RWPE2 (cell line): ENCODE measurements around the gene FRG2.
"Not testable (repeated sequence)": the region's sequence is repeated elsewhere in the genome, so short reads cannot be mapped to it uniquely, and the experiment has no call there.

Experiments
- ATAC-seq: fragments of 200-7000 bp; cut with Tn5 transposase; 3 replicates; pipeline ENCODE4 v1.9.1; 2021; ENCODE audit warnings: low read depth
- DNase-seq: peaks from one replicate; pipeline ENCODE4 v3.0.0-alpha.2; 2020; ENCODE audit warnings: low spot score
- H3K27ac ChIP-seq: fragments of 450-650 bp; 2 replicates; pipeline ENCODE4 v1.5.1; 2017; ENCODE audit warnings: mild to moderate bottlenecking; ENCODE audit not compliant: poor library complexity, severe bottlenecking
- H3K27me3 ChIP-seq: fragments of 250-450 bp; sonication (Bioruptor Pico); 2 replicates; pipeline ENCODE4 v1.5.1; 2021; ENCODE audit warnings: mild to moderate bottlenecking, moderate library complexity; ENCODE audit not compliant: insufficient read depth, poor library complexity, severe bottlenecking
- H3K36me3 ChIP-seq: fragments of 250-450 bp; sonication (Bioruptor Pico); 2 replicates; pipeline ENCODE4 v1.5.1; 2020; ENCODE audit warnings: low read depth, mild to moderate bottlenecking, moderate library complexity
- H3K4me1 ChIP-seq: fragments of 250-450 bp; sonication (Bioruptor Pico); 2 replicates; pipeline ENCODE4 v1.5.1; 2021; ENCODE audit warnings: mild to moderate bottlenecking, moderate library complexity; ENCODE audit not compliant: insufficient read depth, poor library complexity, severe bottlenecking
- H3K4me3 ChIP-seq: fragments of 250-450 bp; sonication (Bioruptor Pico); 2 replicates; pipeline ENCODE4 v1.5.1; 2021; ENCODE audit warnings: mild to moderate bottlenecking, moderate library complexity; ENCODE audit not compliant: severe bottlenecking
- H3K9me3 ChIP-seq: fragments of 250-450 bp; sonication (Bioruptor Pico); 2 replicates; pipeline ENCODE4 v1.5.1; 2021; ENCODE audit warnings: mild to moderate bottlenecking, moderate library complexity; ENCODE audit not compliant: severe bottlenecking

Gene FRG2

DNA sequence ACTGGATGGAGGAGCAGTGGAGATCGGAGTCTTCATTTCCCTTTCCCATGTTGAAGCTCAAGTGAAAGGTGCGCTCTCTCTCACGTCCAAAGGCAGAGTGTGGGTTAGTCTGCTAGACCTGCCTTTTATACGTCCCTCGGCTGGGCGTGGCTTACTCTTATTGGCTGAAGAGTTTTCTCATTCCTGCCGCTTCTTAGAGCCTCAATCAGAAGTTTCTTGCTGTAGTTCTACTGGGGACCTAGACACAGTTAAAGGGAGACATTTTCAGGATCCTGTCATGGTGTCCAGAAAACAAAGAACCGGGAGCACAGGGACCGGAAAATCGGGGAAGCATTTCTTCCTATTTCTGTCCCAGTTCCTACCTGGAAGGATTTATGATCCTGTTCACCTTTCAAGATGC lies at the start of gene FRG2:
TSS of gene FRG2 (minus strand) at position 101 of the 400 bp plus-strand sequence. CDS start at position 49, 52 bp downstream.
- DNase-seq, H3K4me1 ChIP-seq, H3K27ac ChIP-seq, H3K4me3 ChIP-seq, H3K9me3 ChIP-seq, H3K36me3 ChIP-seq, H3K27me3 ChIP-seq, ATAC-seq: not testable (repeated sequence)

DNA sequence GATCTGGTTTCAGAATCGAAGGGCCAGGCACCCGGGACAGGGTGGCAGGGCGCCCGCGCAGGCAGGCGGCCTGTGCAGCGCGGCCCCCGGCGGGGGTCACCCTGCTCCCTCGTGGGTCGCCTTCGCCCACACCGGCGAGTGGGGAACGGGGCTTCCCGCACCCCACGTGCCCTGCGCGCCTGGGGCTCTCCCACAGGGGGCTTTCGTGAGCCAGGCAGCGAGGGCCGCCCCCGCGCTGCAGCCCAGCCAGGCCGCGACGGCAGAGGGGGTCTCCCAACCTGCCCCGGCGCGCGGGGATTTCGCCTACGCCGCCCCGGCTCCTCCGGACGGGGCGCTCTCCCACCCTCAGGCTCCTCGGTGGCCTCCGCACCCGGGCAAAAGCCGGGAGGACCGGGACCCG lies 41.3 kb upstream of the FRG2 start:
- H3K27me3 ChIP-seq, H3K9me3 ChIP-seq, H3K36me3 ChIP-seq, H3K27ac ChIP-seq, H3K4me1 ChIP-seq, ATAC-seq, H3K4me3 ChIP-seq: not testable (repeated sequence)
- peak; percentile 57 for DNase-seq

DNA sequence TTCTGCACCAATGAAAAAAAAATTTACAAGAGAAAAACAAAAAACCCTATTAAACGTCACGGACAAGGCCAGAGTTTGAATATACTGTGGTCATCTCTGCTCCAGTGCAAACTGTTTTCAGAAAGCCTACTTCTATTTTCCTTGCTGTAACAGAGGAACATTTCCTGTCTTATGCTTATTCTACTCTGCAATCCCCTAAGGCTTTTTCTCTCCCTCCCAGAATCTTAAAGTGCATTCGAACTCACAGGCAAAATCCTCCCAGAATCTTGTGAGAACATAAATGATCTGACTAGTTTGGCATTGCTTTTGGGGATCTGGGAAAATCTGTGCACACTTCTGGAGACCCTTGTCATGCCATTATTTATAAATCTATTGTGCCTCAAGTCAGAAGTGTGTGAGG lies 37.7 kb upstream of the FRG2 start:
- H3K36me3 ChIP-seq, DNase-seq, H3K27me3 ChIP-seq, H3K27ac ChIP-seq, H3K4me1 ChIP-seq, ATAC-seq, H3K9me3 ChIP-seq, H3K4me3 ChIP-seq: not testable (repeated sequence)

DNA sequence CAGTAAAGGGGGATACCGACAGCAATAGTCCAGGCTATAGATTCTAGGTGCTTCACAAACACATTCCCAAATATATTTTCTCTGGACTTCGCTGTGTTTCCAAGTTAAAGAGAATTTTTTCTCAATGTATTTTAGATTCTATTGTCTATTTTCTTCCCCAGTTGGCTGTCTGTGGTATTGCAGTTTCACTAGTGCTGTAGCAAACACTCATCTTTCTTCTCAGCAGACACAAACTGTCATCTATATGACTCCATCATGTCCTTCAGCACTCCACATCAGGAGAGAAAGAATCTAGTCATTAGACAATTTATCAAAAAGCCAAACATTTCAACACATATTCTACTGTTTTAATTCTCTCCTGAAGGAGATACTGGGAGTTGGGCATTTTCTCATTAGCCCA lies 37.3 kb upstream of the FRG2 start, which contains the start of gene DBET:
TSS of gene DBET (plus strand) at position 161 of the 400 bp plus-strand sequence.
- not testable (repeated sequence) for DNase-seq, H3K36me3 ChIP-seq, H3K27ac ChIP-seq, H3K4me1 ChIP-seq, H3K4me3 ChIP-seq, H3K9me3 ChIP-seq, H3K27me3 ChIP-seq
- ATAC-seq, result peak; percentile 35; the same call in 1 of the 3 replicates

DNA sequence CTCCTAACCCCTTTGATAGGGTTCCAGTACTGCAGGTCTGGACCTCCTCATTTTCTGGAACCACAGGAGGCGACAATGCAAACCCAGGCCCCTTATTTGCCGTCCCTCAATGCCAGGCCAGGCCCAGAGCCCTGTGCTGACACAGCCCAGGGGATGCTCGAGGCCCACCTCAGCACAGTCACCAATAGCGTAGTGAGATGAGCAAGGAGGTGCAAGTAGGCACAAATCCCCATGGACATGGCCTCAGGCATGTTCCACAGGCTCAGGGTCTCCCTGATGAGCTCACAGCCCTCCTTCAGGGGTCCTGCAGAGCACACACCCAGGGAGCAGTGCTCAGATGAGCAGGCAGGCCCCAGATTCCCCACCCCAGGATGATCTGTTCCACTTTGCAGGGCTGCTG lies 31.9 kb upstream of the FRG2 start:
- H3K27me3 ChIP-seq, H3K27ac ChIP-seq, H3K36me3 ChIP-seq, H3K4me3 ChIP-seq, DNase-seq, H3K4me1 ChIP-seq, H3K9me3 ChIP-seq, ATAC-seq: not testable (repeated sequence)

- not testable (repeated sequence) for H3K4me1 ChIP-seq, H3K36me3 ChIP-seq, H3K9me3 ChIP-seq, H3K27ac ChIP-seq, DNase-seq, H3K4me3 ChIP-seq, H3K27me3 ChIP-seq
- peak; percentile 64 for ATAC-seq
Measured at GRCh38 chr4:190049378-190050239, 22.6 kb upstream of the FRG2 start.

DNA sequence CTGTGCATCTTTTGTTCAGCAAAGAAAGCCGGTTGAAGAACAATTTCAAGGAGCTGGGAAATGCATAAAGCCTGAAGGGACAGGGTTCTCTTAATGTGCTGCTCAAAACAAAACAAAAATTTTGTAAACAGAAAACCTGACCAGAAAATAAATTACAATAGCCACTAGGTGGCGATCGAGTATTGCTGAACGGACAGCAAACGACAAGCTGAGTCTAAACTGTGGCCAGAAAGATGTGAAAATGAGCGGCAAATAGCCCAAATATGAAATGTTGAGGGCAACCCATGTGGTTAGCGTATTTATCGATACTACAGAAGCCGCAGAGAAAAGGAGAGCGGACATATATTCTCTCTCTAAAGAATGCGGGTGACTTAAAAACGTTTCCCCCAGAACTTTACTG lies 20.6 kb upstream of the FRG2 start:
- H3K36me3 ChIP-seq, H3K9me3 ChIP-seq, H3K27me3 ChIP-seq, ATAC-seq, H3K4me3 ChIP-seq, DNase-seq, H3K4me1 ChIP-seq, H3K27ac ChIP-seq: not testable (repeated sequence)

- not testable (repeated sequence) for H3K9me3 ChIP-seq, H3K27me3 ChIP-seq, H3K4me3 ChIP-seq, ATAC-seq, H3K27ac ChIP-seq, DNase-seq, H3K4me1 ChIP-seq, H3K36me3 ChIP-seq
Measured at GRCh38 chr4:190040873-190041272, 13.8 kb upstream of the FRG2 start.

GRCh38 chr4:190037704-190038388 lies 10.8 kb upstream of the FRG2 start:
- not testable (repeated sequence) for H3K9me3 ChIP-seq, ATAC-seq, H3K27ac ChIP-seq, H3K4me1 ChIP-seq, DNase-seq, H3K36me3 ChIP-seq, H3K4me3 ChIP-seq, H3K27me3 ChIP-seq

DNA sequence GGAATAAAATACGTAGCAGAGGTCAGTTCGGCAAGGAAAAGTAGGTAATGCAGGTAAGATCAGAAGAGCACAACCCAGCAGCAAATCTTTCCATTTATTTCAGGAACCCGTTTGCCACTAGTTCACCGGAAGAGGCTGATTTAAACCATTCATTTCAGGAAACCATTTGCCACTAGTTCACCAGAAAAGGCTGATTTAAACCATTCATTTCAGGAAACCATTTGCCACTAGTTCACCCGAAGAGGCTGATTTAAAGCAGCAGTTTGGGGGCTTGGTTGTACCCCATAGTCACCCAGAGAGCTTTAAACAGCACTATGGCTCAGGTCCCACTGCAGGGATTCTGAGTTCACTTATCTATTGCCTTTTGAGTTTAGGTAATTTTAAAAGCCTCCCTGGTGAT lies 4.2 kb upstream of the FRG2 start:
- not testable (repeated sequence) for H3K27me3 ChIP-seq, H3K4me1 ChIP-seq, DNase-seq, H3K36me3 ChIP-seq, H3K4me3 ChIP-seq, ATAC-seq, H3K27ac ChIP-seq, H3K9me3 ChIP-seq

GRCh38 chr4:190022614-190023281 lies 4.3 kb downstream of the FRG2 start:
- not testable (repeated sequence) for H3K9me3 ChIP-seq, H3K4me3 ChIP-seq, H3K36me3 ChIP-seq, ATAC-seq, DNase-seq, H3K27ac ChIP-seq, H3K4me1 ChIP-seq
- peaks cover 47% of the 10 kb centered on the region for H3K27me3 ChIP-seq
